GM18861 (cell line): ENCODE results near the gene TECPR2.
"Not testable (repeated sequence)": the region's sequence is repeated elsewhere in the genome, so short reads cannot be mapped to it uniquely, and the experiment has no call there.

Experiments used
- ATAC-seq: cut with Tn5 transposase; IDR thresholded peaks from one replicate; pipeline ENCODE4 v1.9.1; 2021; ENCODE audit not compliant: unreplicated experiment

Gene TECPR2

DNA sequence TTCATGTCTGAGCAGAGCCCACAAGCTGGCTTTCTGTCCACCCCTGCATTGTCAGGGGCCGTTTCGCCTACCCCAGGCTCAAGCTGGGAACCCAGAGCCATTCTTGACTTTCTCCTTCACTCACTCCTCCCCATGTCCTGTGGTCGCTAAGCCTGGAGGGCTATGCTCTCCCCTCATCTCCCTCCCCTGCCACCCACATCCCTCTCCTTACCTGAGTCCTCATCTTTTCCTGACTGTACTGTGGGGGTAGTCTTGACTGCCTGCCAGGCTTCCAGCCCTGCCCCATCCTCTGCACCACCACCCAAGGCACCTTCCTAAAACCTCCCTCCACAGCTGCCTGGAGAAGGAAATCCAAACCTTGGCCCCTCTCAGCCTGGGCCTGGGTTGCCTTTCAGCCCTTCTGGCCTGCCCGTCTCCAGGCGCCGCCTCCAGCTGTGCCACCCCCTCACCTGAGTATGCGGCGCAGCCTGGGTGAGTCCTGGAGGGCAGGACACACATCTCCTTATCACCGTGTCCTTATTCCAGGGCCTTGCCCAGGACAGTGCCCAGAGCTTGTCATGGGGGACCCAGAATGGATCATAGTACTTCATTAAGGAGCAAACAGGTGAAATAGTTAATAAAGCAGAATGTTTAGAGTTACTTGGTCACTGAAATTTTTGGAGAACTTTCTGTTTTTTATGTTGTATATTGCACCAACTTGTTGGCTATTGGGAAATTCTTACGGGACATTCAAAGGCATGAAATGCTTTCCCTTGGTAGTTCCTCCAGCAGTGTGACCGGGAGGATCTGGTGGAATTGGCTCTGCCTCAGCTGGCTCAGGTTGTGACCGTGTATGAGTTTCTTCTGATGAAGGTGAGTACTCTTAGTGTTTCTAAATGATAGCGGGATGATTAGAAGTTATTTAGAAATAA is 28.7 kb upstream of the TECPR2 start:
- ATAC-seq, result no peak

DNA sequence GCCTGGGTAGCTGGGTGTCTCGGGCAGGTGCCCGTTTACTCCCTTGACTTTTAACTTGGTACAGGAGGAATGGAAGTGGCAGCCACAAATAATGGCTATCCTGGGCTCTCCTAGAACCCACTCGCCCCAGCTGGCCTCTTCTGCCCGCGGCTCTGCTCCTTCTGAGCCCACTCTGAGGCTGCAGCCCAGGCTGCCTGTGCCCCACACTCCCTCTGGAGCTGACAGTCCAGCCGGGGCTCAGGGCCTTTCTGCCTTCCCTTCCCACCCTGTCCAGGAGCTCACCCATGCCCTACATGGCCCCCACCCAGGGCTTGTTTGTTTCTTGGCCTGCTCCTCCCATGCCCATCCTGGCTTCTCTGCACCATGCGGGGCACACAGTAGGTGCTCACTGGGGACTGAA is 27.6 kb upstream of the TECPR2 start:
- no peak for ATAC-seq

DNA sequence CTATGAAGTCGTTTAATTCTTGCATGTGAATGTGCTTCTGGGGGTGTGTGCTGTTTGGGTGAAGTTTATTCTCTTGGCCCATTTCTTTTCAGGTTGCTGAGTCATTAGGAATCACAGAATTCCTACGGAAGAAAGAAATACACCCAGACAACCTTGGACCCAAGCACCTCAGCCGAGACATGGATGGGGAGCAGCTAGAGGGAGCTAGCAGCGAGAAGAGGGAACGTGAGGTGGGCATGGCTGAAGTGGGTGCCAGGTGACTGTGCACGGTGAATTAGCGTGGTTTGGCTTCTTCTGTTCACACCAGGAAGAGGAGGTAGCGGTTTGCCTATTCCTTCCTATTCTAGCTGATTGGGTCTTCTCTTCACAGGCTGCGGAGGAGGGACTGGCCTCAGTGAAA is 24.0 kb upstream of the TECPR2 start:
- no peak for ATAC-seq

DNA sequence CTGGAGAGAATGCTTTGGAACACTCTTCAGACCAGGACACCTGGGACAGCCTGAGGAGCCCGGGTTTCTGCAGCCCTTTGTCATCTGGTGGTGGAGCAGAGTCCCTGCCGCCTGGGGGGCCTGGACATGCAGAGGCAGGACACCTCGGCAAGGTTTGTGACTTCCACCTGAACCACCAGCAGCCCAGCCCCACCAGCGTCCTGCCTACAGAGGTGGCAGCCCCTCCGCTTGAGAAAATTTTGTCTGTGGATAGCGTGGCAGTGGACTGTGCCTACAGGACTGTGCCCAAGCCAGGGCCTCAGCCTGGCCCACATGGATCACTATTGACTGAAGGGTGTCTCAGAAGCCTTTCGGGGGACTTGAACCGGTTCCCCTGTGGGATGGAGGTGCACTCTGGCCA is 21.2 kb upstream of the TECPR2 start:
- ATAC-seq, result no peak

DNA sequence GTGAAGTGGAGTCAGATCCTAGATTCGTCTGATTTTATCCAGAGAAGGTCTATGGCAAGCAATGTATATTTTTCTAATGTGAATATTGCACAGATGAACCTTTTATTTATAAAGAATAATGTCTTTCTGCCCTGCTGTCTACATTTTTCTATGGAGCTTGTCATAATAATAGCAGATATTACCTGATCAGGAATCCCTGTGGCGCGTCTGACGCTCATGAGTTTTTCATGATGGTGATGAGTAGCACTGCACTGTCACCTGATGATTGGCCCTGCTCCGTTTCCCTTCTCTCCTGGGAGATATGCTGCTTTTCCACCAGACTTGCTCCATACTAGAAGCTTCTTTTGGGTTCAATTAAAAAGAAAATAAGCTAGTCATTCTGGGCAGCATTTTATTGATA is 20.5 kb upstream of the TECPR2 start:
- no peak for ATAC-seq

DNA sequence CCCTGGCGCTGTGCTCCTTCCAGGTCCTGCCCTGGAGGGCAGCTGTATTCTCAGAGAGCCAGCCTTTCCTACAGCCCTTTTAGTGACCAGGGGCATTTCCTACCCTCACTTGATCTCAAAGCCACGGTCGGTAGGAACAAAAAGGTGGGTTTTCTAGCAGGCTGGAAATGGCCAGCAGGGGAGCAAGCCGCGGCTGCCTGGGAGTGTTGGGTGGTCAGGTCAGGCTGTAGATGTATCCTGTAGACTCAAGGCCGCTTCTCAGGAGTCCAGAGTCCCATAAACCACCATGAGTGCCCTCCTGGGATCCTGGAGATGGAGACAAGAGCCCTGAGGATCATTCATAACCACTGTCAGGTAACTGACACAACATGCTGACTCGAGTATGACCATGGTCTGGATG is 18.7 kb upstream of the TECPR2 start:
- no peak for ATAC-seq

DNA sequence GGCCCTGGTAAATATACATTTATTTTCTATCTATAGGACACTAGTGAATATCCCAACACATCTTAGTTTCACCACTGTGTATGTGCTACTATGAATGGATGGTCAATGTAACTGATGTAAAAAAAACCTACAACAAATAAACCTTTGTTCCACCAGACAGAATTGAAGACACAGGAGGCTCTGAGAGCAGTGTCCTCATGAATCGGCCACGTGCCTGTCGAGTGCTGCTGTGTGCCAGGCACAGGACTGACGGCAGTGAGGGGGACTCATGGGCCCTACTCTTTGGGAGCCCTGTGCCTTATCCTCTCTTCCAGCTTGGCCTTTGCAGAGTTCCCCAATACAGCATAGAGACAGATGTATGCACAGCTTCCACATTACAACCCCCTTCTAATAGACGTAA is 18.3 kb upstream of the TECPR2 start:
- ATAC-seq, result no peak

DNA sequence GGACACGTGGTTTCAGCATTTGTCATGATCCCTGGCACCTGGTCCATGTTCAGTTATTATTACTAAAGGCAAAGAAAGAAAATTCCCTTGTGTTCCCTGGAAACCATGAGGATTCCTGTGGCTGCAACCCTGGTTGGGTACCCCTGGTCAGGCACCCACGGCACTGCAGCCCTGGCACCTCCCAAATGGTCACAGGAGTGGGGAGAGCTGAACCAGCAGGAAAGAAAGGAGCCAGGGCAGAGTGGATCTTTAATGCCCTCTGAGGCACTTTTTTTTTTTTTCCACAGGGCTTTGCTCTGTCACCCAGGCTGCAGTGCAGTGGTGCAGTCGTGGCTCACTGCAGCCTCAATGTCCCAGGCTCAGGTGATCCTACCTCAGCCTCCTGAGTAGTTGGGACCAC is 17.5 kb upstream of the TECPR2 start:
- no peak for ATAC-seq

DNA sequence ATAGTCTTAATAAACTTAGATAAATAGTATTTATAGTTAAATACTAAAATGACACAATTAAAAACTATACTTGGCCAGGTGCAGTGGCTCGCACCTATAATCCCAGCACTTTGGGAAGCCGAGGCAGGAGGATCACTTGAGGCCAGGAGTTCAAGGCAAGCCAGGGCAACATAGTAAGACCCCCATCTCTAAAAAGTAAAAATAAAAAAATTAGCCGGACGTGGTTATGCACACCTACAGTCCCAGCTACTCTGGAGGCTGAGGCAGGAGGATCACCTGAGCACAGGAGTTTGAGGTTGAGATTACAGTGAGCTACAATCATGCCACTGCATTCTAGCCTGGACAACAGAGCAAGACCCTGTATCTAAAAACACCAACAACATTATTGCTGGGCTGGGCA is 16.1 kb upstream of the TECPR2 start:
- no peak for ATAC-seq

DNA sequence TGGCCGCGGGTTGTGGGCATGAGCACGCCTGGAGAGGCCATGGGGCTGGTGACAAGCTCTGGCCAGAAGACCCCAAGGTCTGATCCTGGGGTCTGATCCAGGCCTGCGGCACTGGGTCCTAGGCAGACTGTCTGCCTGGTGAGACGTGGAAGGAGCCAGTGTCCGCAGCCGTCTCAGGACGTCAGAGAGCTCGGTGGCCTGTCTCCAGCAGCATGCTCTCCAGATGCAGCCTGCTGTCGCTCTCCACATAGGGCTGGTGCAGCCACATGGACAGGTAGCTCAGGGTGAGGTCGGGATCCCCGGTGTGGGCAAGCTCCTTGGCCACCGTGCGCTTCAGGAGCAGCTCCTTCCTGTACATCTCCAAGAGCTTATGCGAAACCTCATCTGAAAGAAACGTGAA is 14.4 kb upstream of the TECPR2 start:
- ATAC-seq, result no peak

DNA sequence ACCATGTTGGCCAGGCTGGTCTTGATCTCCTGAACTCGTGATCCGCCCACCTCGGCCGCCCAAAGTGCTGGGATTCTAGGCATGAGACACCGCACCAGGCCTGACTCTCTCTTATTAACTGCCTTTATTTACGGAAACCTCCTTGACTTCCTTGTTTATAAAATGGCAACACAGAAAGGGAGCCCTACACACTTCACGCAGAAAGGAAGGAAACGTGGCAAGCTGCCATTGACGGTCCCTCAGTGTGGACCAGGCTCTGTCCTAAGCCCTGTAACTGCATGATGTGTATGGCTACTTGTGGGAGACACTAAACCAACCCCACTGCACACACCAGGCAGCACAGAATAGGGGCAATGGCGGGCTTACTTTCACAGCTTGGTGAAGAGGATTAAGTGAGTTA is 11.7 kb upstream of the TECPR2 start:
- ATAC-seq, result no peak

DNA sequence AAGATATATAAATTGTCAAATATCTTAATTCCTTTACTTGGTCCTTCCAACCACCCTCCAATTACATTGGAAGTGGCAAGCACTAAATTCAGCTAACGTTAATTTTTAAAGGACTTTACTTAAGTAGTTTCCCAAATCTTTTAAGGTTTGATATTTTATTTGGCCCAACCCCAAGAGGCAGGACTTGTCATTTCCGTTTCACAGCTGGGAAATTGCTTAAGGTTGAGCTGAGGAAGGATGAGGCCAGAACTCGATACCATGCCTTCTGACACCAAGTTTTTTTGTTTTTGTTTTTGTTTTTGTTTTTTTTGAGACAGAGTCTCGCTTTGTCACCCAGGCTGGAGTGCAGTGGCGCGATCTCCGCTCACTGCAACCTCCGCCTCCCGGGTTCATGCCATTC is 11.1 kb upstream of the TECPR2 start:
- ATAC-seq, result not testable (repeated sequence)

DNA sequence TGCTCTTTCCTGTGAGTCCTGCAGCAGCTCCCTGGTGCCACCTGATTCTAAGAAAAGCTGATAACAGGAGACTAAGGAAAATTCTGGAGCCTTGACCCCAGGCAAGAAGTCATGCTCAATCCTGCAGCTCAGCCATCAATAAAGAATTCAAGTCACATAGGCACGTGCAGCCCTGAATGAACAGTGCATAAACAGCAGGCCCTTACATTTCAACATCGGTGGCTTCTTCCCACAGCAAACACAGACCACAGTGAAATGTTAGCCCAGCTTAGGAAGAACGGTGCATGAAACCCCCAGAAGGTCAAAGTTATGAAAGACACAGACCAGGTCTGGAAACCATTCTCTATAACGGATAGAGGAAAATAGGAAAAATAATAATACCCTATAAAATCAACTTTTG is 10.5 kb upstream of the TECPR2 start:
- no peak for ATAC-seq

DNA sequence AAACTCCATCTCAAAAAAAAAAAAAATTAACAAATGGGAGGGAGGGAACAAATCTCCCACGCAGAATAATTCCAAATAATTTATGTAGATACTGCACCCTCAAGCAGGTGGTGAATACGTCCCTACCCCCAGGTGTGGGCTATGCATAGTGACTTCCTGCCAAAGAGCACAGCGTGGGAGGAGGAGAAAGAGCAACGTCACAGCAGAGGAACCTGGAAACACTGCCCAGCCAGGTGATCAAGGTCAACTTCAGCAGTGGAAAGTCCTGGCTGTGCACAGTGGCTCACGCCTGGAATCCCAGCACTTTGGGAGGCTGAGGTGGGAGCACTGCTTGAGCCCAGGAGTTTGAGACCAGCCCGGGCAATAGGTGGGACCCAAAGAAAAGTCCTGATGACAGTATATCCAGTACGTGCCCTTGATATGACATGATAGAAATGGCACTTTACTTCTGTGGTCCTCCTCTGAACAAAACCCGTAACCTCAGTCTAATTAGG is 9.6 kb upstream of the TECPR2 start:
- ATAC-seq, result no peak

DNA sequence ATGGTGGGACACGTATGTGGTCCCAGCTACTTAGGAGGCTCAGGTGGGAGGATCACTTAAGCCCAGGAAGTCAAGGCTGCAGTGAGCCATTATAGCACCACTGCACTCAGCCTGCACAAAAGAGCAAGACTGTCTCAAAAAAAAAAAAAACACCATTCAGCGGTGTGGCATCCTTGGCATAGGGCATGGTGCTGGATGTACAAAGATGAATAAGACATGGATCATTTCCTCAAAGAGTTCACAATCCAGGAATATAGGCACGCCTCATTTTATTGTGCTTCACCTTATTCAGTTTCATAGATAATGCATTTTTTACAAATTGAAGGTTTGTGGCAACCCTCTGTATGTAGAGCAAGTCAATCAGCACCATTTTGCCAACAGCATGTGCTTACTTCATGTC is 6.5 kb upstream of the TECPR2 start:
- no peak for ATAC-seq

DNA sequence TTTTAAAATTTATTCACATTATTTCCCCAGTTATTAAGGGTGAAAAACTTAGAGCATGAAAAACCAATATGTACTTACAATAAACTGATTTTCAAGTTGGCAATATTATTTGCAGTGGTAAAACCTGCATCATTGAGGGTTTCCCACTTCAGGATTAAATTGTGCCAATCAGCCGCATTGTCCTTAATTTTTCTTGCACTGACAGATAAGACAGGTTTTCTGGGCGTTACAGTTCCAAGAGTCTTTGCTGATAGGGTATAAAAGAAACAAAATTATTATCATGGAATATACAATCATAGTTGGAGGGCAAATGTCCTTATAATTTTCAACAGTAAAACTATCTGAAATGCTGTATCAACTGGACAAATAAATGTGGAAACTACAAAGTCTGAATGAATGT is 3.4 kb upstream of the TECPR2 start:
- ATAC-seq, result no peak

DNA sequence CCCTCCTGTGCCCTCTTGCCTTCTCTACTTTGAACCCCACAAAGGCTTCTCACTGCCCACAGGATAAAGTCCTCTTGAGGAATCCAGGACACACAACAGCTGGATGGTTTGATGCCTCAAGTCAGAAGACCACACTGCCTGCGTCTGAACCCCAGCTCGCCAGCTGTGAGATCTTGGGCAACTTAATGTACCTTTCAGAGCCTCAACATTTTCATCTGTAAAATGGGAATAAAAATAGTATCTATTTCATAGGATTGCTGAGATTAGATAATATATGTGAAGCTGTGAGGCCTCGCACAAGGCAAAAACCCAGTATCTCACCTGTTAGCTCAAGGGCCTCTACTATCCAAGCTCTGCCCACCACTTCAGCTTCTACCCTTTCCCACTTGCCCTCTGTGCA is 2.4 kb upstream of the TECPR2 start:
- no peak for ATAC-seq

DNA sequence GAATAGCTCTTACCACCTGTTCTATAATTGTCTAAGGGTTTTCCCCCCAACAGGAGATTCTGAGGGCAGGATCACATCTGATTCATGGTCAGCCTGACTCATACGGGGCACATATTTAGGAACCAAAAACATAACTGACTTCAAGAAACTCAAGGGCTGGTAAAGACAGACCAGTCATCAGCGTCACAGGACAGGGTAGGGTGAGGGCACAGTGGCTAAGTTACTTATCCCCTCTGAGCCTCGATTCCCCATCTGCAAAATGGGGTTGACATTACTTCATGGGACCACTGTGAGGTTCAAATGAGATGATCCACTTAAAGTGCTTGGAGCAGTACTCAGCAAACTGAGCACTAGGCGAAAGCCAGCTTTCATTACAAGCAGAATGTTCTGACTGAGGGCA is 657 bp upstream of the TECPR2 start:
- peak; percentile 29 for ATAC-seq

DNA sequence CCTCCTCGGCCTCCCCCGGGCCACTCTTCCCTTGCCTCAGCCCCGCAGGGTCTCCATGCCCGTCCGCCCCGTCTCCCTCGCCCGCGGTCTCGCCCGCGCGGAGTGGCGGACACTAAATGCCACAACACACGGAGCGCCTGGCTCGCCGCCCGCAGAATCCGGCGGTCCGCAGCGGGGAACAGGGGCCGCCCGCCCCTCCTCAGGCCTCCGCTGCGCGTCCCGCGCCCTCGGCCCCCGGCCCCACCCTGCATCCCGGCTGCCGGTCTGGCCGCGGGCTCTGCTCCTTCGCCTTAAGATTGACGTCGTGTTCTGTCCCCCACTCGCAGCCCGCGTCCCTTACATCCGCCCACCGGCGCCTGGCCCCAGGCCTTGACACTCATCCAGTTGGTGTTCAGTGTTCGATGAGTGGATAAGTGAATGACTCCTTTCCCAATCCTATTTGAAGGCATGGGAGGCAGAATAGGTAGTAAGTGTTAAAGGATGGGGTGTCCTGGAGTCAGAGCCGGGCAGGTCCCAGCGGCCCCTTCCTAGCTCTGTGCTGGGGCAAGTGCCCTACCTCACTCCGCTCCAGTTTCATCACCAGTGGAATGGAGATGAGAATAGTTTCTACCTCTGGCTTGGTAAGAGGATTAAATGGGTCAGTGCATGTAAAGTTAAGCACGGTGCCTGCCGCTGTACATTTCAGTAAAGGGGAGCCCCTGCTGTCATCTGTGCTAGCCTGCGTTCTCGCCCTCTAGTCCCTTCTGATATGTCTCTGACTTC is 622 bp downstream of the TECPR2 start:
- peak; percentile 16 for ATAC-seq

DNA sequence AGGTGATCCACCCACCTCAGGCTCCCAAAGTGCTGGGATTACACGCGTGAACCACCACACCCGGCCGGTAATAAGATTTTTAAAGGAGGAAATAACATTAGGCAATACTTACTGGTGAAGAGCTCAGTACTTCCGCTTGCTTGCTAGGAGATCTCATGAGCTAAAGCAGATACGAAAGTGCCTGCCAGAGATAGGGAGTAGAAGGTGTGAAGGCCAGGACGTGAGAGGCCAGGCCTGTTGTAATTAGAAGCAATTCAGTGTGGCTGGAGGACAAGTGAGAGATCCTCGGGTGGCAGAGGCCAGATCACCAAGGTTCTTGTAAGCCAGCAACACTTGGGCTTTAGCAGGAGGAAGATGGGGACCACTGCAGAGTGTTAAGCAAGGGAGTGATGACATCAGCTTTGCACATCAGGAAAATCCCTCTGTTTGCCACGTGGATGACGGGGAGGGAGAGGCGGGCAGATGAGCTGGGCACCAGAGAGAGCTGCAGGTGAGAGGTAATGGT is 7.6 kb downstream of the TECPR2 start:
- ATAC-seq, result no peak

DNA sequence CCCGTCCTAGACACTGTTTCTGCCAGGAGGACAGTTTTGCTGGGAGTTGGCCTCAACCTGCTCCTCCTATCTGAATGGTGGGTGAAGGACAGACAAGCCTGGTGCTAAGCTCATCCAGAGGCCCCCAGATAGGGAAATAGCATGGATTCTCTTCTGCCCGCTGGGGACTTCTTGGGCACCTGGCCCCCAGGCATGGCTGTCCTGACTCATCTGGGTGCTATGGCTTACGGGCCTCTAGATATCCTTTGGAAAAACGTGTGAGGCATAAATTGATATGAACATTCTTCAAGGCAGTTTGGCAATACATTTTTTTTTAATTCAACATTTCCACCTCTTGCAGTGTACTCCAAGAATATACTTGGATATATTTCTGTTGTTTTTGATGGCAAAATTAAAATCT is 8.6 kb downstream of the TECPR2 start:
- ATAC-seq, result no peak

DNA sequence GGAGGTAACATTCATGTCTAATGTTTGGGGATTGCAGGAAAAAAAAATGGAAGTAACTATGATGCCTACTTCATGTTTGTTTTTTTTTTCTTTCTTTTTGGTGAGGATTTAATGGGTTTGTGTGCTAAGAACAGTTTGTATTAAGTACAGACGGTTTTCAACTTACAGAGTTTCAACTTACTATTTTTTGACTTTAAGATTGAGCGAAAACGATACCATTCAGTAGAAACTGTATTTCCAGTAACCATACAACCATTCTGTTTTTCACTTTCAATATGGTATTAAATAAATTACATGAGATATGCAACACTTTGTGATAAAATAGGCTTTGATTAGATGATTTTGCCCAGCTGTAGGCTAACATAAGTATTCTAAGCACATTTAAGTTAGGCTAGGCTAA is 10.4 kb downstream of the TECPR2 start:
- no peak for ATAC-seq
